NCI-H128 (cell line): ENCODE measurements around the gene RAB25.
A peak's percentile ranks its signal among the peaks of the same experiment; 100 is the strongest.

Experiments
- DNase-seq: peaks from one replicate; lab custom pipeline; 2025; ENCODE audit not compliant: unreplicated experiment; lab: John Stamatoyannopoulos, UW

Gene RAB25

DNA sequence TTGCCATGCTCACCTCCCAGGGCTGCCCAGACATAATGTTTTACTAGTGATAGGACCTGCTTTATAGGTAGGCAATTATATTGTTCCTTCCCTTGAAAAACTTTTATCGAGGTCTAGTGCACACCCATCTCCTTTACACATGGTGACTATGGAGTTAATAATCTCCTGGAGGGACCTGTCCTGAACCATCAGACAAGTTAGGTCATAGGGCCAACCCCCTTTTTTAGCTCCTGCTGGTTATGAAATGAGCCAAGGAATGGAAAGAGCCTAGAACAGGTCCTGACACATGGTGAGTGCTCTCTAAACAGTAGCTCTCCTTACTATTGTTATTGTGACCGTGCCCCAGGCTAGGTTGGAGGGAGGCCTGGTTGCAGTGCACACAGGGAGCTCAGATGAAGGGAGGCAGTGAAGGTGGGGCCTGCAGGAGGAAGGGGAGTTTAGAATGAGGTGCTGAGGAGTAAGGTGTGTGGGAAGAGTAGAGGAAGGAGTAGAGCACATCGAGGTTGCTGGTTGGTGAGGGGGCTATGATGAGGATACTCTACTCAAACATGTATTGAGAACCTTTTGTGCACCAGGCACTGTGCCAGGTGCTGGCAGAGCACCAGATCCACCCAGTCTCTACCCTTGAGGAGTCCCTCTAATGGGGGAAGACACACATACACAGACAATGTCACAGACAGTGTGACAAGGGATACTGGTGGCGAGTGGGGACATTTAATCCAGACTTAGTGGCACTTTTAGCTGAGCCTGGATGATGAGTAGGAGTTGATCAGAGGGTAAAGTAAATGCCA lies 39.4 kb downstream of the RAB25 start:
- DNase-seq: no peak

DNA sequence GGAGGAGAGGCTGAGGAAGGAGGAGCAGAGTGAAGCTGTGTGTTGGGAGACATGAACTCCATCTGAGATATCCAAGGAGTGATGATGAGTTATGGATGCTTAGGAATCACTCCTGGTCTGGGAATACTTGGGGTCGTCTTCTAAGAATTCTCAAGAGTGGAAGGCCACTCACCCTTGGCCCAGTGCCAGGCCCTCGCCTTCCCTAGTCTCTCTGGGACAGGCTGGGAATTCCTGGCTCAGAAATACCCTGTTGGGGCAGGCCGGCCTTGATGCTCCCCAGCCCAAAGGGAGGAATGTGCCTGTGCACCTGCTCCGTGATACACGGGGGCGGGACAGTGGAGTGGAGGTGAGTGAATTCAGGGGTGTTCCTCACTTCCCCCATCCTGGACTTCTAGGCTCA lies 40.9 kb downstream of the RAB25 start:
- DNase-seq: no peak

DNA sequence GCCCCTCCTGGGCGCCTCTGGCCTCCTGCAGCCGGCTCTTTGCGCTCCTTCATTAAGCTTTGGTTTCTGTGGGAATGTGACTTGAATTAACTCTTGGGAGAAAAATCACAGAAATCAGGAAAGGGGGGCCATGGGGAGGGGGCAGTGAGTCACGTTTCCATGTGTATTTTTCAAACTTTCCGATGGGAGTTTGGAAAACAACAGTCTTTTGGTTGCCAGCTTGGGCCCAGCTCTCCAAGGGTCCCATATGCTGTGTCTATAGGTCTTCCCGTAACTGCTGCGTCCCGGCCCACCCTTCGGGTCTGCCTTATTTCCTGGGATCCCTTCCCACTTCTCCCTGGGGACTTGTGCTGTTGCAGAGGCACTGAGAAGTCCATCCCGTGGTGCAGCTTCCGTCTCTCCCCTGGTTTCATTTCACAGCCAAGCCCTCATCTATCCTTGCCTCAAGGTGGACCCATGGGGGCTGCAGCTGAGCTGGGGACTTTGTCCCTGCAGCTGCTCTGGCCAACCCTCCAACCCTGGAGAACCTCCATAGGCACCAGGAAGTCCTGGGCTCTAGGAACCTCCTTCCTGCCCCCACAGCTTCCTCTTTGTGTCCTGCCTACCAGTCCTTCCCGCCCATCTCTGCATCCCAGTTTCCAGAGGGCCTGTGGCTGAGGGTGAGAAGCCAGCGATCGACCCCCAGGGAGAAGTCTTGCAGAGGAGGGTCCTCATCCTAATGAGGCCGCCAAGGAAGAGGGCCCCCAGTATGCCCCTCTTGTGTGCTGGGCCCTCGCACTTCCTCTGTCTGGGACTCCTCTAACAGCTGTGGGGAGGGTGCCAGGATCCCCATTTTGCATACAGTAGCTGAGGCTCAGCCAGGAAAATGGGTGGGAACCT lies 41.9 kb downstream of the RAB25 start:
- DNase-seq: no peak

DNA sequence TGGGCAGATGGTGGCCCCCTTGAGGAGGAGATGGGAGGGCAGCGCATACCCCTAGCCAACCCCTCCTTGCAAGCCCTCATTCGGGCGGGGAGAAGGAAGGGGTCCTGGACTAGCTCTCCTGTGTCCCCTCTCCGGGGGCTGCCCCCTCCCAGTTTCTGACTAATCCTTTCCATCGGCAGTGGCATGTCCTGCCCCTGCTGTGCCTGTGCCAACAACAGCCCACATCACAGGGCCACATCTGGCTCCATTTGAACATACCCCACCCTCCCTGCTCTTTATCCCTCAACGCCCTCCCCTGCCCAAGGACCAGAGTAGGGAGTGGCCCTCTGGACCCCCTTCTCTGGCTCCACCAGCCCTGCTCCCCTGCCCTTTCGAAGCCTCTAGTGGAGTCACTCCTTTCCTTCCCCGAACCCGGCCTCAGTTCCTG lies 42.6 kb downstream of the RAB25 start:
- no peak for DNase-seq

DNA sequence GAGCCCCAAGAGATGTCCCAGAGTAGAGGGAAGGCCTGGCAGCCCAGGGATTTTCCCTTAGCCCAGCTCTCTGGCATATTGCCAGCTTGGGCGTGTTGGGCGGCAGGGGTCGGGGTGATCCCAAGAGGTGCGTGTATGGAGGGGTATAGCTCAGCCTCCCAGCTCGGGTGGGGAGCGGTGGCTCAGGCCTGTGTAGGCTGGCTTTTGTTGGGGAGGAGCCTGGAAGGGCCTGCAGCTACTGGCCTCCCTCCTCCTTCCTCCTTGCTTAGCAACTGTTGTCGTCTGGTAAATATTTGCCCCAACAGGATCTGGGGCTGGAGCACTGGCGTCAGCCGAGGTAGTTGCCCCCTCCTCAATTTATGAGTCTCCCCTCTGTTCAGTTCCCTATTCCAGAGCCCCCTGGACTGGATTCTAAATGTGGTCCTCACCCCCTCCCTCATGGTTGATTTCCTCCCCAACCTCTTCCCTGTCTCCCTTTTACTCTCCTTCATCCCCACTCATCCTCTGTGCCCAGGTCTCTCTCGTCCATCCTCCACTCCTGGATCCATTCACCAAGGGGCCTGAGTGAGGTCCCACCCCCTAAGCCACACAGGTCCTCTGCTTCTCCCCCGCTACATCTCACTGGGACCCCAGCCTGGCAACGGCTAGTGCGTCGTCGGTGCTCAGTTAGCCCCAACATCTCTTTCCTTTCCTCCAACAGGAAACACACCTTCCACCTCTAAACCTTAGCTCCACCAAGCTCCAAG lies 43.3 kb downstream of the RAB25 start:
- DNase-seq: no peak

DNA sequence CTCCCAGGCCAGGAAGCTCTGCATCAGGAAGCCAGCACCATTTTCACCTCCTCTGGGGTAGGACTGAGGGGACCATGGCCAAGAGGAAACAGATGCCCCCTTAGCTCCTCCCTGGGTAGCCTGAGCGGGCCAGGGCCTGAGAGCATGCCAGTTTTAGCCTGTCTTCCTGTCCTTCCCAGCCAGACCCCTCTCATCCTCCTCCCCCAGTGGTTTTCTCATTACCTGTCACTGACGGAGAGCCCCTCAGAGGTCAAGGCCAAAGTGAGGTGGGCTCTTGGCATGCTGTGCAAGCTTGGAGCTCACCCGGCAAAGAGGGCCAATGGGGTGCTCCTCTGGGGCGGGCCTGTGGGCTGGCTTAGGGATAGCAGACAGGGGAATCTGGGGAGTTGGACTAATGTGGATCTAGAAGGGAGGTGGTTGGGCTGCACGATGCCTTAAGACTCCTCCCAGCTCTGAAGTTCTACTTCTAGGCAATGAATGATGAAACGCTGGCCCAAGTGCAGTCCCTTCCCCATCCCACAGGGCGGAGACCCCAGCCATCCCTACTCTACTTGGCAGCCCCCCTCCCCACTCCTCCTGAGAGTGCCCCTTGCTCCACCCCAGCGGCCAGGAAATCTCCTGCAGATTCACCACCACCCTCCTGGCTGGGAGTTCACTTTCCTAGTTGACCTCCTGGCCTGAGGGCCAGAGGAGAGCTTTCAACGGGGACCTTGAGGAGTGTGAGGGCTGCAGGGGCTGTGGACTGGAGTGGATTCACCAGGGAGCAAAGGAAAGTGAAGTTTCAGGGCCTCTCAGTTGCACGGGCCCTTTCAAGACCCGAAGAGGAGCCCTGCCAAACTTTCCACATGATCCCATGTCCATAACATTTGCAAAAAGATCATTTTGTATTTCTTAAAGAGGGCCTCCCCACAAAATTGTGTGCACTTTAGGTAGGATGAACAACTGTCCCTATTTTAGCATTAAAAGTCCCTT lies 44.2 kb downstream of the RAB25 start:
- DNase-seq: no peak

DNA sequence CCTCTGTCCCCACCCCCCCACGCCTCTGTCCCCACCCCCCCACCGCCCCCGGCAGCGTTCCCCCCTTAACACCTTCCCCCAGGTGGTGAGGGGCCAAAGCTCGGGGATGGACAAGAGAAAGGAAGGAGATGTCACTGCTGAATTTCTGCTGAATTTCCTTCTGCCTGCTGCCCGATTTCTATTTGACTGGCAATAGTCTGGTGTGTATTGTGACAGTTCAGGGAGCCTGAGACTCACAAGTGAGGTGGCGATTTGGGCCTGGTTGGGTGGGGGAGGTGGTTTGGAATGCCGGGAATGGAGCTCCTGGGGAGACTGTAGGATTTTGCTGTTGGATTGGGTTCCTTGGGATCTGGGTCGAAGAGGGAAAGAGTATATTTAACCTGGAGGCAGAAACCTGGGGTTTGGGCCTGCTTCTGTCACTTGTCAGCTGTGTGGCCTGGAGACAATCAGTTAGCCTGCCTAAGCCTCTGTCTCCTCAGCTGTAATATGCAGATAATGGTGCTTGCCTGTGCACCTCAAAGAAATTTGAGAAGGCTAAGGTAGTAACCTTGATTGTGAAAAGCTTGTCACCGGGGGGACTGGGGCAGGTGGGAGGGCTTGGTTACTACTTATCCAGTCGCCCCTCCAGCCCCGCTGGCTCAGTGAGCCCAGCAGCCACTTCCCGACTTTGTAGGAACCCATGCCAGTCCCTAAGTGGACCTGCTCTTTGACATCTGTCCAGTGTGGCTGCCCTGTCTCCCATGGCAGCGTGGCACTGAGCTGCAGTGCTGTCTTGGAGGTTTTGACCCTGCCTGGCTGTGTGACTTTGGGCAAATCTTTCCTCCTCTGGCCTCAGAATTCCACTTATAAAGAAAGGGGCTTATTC lies 45.9 kb downstream of the RAB25 start:
- no peak for DNase-seq

DNA sequence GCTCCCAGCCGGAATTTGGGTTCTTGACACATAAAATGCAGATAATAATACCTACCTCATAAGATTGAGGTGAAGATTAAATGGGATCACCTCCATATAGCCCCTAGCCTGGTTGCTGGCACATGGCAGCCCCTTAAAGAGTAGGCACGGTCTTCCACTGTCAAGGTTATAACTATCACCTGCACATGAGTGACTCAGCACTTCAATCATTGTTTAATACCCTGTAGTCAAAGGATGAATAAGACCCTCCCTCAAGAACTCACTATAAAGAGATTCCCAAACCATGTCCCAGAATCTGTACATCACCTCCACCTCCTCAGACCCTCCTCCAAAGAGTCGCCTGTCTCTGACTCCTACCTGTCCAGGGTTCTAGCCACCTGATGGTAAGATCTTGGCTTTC lies 47.1 kb downstream of the RAB25 start:
- no peak for DNase-seq

DNA sequence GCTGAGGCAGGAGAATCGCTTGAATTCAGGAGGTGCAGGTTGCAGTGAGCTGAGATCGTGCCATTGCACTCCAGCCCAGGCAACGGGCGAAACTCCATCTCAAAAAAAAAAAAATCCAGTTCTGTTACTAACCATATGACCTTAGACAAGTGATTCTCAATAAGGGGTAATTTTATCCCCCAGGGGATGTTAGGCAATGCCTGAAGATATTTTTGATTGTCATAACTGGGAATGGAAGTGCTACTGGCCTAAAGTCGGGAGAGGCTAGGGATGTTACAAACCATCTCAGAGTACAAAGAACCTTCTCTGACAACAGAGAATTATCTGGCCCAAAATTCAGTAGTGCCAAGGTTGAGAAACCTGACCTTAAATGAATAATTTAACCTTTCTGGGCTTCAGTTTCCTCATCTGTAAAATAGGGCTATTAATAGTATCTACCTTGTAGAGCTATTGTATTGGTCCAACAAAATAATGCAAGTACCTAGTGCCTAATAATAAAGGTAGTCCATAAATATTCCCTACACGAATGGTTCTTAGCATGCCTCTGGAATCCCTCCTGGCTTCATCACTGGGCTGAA lies 47.8 kb downstream of the RAB25 start:
- no peak for DNase-seq

DNA sequence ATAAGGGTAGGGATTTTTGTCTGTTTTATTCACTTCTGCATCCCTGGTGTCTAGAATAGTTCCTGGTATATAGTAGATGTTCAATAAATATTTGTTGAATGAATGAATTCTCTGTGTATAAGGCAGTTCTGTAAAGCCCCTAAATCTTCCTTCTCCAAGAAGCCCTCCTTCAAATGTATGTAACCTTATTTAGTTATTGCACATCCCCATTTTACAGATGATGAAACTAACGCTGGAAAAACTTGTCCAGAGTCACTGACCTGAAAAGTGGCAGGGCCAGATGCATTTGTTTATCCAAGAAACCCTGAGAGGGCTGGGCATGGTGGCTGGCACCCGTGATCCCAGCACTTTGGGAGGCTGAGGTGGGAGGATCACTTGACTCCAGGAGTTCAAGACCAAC lies 49.3 kb downstream of the RAB25 start:
- DNase-seq: no peak

DNA sequence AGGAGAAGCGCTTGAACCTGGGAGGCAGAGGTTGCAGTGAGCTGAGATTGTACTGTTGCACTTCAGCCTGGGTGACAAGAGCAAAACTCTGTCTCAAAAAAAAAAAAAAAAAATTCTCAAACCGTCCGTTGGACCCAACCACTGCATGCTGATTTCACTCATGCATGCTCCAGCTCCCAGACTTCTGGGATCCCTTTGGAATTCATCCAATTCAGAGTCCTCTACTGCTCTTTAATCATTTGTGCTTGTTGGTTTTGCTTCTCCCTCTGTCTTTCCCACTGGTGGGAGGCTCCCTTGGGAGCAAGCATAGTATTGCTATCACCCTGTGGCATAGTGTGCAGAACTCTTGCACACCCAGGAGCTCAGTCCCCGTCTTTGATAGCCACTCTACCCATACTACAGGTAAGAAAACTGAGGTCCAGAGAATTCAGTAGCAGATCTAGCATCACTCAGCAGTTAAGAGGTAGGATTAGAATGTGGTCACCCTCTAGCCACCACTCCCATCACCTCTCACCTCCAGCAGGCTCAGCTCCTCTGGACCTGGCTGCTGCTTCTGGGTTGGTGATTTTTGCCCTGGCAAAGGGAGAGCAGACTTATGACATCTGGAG lies 50.5 kb downstream of the RAB25 start:
- DNase-seq: no peak

DNA sequence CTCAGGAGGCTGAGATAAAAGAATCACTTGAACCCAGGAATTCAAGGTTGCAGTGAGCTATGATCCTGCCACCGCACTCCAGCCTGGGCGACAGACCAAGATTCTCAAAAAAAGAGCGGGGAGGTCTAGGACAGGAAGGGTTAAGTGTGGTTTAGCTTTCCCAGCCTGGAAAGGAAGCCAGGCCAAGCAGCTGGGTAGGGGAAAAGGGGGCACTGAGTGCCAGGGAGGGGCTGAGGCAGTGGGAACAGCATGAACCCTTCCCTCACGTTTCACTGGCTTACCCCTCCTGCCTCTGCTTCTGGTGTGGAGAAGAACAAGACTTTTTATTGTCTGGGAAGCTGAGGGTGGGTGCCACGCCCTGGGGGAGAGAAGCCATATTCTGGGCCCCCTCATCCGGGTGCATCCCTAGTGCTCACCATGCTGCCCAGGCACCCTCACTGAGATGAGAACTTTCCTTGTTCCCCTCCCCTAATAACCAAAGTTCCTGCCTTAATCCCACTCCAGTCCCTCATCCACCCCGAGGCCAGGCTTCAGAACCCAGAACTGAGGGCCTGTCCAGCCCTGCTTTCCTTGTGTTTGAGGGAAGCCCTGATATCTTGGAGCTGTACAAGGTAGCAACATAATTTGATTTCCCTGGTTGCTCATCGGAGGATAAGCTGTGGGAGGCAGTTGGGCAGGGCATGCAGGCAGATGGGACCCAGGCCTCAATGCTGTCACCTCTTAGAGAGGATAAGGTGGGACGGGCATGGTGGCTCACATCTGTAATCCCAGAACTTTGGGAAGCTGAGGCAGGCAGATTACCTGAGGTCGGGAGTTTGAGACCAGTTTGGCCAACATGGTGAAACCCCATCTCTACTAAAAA lies 51.5 kb downstream of the RAB25 start:
- no peak for DNase-seq

DNA sequence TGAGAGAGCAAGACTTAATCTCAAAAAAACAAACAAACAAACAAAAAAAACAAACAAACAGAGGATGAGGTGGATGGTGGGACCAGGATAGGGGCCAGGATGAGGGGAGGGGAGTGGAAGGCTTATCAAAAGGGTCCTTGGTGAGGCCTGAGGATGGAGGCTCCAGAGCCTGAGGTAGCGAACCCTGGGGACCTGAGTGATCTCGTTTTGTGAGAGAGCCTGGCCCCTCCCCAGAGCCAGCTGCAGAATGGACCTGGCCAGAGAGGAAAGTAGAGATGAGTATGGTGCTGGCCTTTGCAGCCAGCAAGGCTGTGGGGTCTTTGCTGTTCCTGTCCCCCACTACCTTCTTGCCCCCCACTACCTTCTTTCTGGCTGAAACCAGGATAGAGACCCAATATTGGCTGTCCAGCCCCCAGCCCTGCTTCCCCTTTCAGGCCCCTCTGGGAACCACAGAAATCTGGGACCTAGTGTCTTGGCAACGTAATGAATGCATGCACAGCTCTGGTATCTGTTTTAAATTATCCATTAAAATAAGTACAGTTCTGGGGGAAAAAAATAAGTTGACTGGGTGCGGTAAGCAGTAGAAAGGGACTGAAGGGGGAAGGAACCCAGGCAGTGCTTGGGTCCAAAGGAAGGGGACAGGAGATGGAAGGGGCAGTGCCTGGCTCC lies 52.5 kb downstream of the RAB25 start:
- DNase-seq: no peak

DNA sequence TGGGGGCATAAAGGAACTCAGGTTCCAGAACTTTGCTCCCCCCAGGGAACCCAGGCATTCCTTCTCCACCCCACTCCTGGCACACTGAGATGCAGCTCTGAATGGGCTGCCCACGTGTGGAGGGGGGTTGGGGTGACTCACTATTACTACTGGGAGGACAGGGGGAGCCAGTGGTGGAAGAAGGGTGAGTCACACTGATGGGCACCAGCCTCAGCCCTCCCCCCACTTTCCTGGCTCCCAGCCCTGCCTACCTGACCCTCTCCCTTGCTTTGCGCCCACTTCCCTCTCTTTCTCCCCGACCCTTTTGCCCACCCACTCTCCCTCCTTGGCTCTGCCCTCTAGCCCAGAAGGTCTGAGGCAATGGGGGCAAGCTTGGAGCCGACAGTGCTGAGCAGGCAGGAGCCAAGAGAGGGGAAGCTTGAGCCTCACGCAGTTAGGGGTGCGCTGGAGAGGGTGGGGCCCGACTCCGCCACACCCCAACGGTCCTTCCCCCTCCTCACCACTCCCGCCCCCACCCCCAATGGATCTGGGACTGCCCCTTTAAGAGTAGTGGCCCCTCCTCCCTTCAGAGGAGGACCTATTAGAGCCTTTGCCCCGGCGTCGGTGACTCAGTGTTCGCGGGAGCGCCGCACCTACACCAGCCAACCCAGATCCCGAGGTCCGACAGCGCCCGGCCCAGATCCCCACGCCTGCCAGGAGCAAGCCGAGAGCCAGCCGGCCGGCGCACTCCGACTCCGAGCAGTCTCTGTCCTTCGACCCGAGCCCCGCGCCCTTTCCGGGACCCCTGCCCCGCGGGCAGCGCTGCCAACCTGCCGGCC lies 53.4 kb downstream of the RAB25 start, which contains the start of gene LMNA:
LMNA (plus strand) TSS at position 611 of the 818 bp plus-strand sequence. CDS start 208 bp downstream, outside the sequence.
- peak; percentile 58 for DNase-seq

DNA sequence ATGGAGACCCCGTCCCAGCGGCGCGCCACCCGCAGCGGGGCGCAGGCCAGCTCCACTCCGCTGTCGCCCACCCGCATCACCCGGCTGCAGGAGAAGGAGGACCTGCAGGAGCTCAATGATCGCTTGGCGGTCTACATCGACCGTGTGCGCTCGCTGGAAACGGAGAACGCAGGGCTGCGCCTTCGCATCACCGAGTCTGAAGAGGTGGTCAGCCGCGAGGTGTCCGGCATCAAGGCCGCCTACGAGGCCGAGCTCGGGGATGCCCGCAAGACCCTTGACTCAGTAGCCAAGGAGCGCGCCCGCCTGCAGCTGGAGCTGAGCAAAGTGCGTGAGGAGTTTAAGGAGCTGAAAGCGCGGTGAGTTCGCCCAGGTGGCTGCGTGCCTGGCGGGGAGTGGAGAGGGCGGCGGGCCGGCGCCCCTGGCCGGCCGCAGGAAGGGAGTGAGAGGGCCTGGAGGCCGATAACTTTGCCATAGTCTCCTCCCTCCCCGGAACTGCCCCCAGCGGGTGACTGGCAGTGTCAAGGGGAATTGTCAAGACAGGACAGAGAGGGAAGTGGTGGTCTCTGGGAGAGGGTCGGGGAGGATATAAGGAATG lies 54.1 kb downstream of the RAB25 start:
- DNase-seq: no peak
